ENCODE data around the gene UPK3A. TPM values are rescaled to one million over a fixed set of nuclear protein-coding genes. Genes with fewer than 3 reads are reported as not detected.
A peak's percentile ranks its signal among the peaks of the same experiment; 100 is the strongest.
"Not testable (repeated sequence)": the region's sequence is repeated elsewhere in the genome, so short reads cannot be mapped to it uniquely, and the experiment has no call there.

Gene UPK3A
- total RNA-seq, 1 donor, result not detected

DNA sequence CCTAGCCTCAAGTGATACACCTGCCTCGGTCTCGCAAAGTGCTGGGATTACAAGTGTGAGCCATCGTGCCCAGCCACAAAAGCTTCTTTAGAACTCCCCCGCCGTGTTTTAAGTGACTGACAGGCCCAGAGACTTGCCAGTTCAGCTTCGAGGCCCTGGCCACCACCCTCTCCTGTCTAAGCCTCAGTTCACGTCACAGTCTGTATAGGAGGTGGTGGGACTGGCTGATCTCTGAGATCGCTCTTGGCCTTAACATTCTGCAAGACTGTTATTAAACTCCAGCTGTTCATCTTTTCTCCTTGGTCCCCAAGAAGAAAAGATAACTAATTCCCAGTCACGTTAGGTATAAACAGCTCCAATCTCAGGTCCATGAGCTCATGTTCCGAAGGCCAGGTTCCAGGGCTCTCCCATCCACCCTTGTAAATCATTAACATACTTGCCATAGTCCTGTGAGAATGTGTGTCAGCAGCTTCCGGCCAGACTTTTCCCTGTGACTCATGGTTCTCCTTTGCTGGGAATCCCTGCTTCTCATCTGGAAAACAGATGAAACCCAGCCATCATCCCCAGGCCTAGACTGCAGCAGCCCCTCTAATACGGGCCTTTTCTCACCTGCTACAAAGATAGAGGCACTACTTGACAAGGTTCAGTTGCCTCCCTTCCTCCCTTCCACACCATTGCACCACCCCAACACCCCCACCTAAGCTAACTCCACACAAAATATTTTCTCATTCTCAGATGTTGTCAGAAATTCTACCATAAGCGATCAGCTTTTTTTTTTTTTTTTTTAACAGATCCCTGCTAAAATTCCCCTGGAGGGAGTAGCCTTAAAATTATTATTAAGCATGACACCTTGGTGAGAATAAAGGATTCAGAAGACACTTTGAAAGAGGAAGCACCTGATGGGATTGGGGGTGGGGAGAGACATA is 38.4 kb upstream of the UPK3A start:
- TF ChIP-seq, protein P1, sequence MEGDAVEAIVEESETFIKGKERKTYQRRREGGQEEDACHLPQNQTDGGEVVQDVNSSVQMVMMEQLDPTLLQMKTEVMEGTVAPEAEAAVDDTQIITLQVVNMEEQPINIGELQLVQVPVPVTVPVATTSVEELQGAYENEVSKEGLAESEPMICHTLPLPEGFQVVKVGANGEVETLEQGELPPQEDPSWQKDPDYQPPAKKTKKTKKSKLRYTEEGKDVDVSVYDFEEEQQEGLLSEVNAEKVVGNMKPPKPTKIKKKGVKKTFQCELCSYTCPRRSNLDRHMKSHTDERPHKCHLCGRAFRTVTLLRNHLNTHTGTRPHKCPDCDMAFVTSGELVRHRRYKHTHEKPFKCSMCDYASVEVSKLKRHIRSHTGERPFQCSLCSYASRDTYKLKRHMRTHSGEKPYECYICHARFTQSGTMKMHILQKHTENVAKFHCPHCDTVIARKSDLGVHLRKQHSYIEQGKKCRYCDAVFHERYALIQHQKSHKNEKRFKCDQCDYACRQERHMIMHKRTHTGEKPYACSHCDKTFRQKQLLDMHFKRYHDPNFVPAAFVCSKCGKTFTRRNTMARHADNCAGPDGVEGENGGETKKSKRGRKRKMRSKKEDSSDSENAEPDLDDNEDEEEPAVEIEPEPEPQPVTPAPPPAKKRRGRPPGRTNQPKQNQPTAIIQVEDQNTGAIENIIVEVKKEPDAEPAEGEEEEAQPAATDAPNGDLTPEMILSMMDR (IDR thresholded peaks at IDR 0.05; ENCODE audit: insufficient read depth, low read depth, low read length), result no peak
- H3K4me3 ChIP-seq (ENCODE audit: low read depth, low read length), result no peak overlapping the region
- DNase-seq (ENCODE audit: low read depth), result peak; percentile 99

DNA sequence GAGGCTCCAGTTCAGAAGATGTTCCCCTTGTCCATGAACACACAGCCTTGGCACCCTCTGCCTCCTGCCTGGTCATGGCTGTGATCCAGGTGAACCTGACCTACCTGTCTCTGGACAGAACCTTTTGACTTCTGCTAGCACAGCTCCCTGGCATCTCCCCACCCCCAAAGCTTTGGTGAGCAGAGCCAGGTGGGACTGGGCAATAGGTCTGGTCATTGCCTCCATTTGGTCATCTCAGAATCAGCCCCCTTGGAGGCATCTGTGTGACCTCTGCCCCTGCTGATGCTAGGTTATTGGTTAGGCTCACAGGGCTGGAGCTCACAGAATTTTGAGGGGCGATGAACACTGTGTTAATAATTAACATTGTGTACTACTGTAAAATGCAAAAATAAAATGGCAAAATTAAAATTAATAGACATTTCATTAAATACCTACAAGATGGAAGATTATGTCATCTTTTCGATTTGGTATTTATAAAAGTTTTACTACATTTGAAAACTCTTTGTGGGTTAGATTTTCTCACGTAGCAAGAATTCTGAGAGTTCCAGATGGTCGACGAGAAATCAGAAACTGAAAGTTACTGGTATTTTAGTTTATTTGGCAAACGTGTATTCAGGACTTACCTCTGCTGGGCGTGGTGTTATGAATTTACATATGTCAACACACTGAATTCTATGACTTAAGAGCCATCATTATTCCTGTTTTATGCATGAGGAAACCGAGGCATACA is 35.8 kb upstream of the UPK3A start:
- TF ChIP-seq, protein P1 (IDR thresholded peaks at IDR 0.05; ENCODE audit: insufficient read depth, low read depth, low read length), result no peak
- no peak overlapping the region for H3K4me3 ChIP-seq (ENCODE audit: low read depth, low read length)
- DNase-seq (ENCODE audit: low read depth), result no peak

DNA sequence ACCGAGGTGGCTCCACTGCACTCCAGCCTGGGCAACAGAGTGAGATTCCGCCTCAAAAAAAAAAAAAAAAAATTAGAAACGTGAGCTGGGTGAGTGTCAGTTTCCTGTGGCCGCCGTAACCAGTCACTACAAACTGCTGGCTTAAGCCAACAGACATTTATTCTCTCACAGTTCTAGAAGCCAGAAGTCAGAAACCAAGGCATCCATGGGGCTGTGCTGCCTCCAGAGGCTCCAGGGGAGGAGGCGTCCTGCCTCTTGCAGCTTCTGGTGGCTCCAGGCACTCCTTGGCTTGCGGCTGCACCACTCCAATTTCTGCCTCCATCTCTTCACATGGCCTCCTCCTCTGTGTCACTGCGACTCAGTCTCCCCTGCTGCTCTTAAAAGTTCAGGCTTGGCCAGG is 32.9 kb upstream of the UPK3A start:
- DNase-seq (ENCODE audit: low read depth), result no peak
- TF ChIP-seq, protein P1 (IDR thresholded peaks at IDR 0.05; ENCODE audit: insufficient read depth, low read depth, low read length), result no peak

DNA sequence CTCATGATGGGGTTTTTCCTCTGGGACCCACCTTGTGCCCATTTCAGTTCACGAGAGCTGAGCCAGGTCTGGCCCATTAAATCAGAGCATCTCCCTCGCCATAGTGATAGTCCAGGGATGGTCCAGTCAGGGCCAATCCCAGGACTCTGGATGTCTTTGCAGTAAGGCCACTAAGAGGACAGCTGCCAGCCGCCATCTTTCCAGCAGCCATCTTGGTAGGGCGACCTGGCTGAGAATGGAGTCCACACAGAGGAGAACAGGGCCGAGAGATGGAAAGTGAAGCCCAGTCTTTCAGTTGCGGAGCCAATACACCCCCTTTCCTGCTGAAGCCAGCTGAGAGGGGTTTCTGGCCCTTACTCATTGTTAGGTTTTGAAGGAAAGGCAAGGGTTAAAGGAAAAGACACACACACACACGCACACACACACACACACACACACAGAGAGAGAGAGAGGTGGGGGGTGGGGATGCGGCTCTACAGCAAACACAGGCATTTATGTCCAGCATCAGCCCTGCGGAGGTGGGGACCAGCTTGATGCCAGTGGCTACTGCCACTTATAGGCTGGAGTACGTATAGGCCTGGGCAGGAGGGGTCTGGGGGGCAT is 31.6 kb upstream of the UPK3A start:
- no peak for DNase-seq (ENCODE audit: low read depth)
- H3K4me3 ChIP-seq (ENCODE audit: low read depth, low read length), result no peak overlapping the region
- TF ChIP-seq, protein P1 (IDR thresholded peaks at IDR 0.05; ENCODE audit: insufficient read depth, low read depth, low read length), result no peak

More for the DNA sequence above, 32.9 kb upstream of the UPK3A start:
- H3K4me3 ChIP-seq (ENCODE audit: low read depth, low read length), result no peak overlapping the region

DNA sequence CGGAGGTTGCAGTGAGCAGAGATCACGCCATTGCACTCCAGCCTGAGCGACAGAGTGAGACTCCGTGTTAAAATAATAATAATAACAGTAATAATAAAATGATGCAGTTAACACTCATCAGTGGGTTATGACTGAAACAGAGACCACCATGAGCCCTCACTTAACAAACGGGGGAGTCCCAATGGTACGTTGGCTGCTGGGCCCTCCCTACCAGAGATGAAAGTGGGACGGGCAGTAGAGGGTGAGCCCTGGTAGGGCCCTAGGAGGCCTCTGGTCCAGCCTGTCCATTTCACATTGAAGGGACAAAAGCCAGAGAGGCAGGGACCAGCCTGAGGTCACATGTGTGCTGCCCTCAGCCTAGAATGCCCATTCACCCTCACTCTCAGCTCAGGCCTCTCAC is 30.4 kb upstream of the UPK3A start:
- TF ChIP-seq, protein P1 (IDR thresholded peaks at IDR 0.05; ENCODE audit: insufficient read depth, low read depth, low read length), result no peak
- H3K4me3 ChIP-seq (ENCODE audit: low read depth, low read length), result no peak overlapping the region

DNA sequence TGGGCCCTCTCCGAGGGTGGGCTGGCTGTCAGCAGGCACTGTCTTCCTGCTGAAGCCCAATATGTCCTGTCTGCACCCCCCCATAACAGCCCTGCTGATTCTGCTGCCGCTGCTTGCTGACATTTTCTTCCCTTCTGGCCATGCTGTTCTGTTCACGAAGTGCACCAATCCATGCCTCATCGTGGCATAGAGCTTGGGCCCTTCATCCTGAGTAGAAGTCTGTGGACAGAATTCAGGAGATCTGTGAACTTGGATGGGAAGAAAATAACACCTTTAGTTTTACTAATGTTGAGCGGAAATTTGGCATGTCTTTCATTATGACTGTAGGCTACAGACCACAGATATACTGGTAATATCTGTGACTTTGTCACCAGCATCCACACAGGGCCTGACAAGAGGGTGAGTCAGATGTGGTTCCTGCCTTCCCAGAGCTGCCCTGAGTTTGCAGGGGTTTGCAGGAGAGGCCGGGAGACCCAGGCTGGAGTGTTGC is 29.9 kb upstream of the UPK3A start:
- no peak for DNase-seq (ENCODE audit: low read depth)
- no peak overlapping the region for H3K4me3 ChIP-seq (ENCODE audit: low read depth, low read length)
- TF ChIP-seq, protein P1 (IDR thresholded peaks at IDR 0.05; ENCODE audit: insufficient read depth, low read depth, low read length), result no peak

More for the DNA sequence above, 30.4 kb upstream of the UPK3A start:
- no peak for DNase-seq (ENCODE audit: low read depth)

DNA sequence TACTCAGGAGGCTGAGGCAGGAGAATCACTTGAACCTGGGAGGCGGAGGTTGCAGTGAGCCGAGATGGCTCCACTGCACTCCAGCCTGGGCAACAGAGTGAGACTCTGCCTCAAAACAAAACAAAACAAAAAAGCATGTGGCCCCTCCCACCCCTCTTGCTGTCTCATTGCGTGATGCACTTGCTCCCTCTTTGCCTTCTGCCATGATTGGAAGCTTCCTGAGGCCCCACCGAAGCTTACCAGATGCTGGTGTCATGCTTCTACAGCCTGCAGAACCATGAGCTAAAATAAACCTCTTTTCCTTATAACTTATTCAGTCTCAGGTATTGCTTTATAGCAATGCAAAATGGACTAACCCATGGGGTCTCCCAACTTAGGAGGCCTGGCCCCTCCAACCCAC is 26.8 kb upstream of the UPK3A start:
- not testable (repeated sequence) for DNase-seq (ENCODE audit: low read depth)

More for the DNA sequence above, 26.8 kb upstream of the UPK3A start:
- H3K4me3 ChIP-seq (ENCODE audit: low read depth, low read length), result not testable (repeated sequence)

All from fibroblast of villous mesenchyme (primary cell).